GM18498 (cell line): ENCODE measurements around the gene HGS.
"Not testable (repeated sequence)": the region's sequence is repeated elsewhere in the genome, so short reads cannot be mapped to it uniquely, and the experiment has no call there.

ENCODE experiments used
- ATAC-seq: cut with Tn5 transposase; IDR thresholded peaks from one replicate; pipeline ENCODE4 v1.9.1; 2021; ENCODE audit warnings: mild to moderate bottlenecking, moderate library complexity; ENCODE audit not compliant: unreplicated experiment

Gene HGS

DNA sequence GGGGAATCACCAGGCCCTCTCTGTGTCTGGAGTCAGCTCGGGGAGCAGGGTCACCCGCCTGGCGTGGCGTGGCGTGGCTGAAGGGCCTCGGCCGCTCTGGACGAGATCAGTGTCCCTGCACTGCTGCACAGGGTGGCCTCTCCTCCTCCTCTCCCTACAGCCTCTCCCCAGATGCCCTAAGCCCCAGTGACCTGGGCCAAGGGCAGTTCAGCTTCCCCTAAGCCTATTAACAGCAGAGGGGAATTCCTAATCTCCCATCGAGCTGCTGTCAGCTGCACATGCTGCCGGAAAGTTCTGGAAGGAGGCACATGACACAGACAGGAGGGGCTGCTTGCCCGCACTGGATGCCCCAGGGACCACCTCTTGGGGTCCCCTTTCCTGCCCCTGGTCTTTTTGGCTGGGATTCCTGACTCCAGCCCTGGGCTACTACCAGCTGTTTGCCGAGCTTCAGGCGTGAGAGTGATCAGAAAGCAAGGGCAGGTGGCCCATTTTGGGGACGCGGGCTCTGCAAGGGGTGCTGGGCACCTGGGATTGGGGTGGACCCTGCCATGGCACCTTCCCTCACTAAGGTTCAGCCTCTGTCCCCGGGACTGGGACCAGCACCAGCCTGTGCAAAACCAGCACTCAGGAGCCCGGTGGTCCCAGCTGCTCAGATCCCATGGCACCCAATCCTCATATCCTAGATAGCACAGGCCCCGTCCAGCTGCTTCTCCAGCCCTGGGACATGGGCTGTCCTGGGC lies 28.3 kb upstream of the HGS start:
- no peak for ATAC-seq

DNA sequence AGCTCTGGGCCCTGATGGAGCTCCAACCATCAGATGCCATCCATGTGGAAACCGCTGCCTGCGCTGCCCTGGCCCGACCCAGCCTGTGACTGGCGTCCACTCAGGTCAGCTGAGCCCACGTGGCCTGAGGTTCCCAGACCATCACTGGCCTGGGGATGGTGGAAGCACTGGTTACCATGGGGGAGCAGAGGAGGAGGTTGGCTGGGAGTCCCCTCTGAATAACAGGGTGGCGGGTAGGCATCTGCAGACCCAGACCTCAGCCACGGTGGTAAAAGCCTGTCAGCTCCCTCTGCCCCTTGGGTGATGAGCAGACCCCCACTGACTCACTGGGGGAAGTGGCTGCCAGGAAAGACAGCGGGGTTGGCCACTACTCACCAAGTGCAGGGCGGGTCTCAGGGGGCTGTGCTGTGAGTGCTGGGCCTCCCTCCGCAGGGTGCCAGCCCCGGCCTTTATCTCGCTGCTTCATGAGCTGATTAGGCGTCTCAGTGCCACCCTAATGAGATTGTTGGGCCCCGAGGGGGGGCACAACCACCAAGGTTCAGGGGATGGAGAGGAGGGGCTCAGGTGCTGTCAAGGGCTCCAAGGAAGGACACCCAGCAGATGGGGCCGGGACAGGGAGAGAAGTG lies 27.6 kb upstream of the HGS start, which contains the start of gene PDE6G:
Gene PDE6G (minus strand): TSS at position 425 of the 626 bp plus-strand sequence. CDS start 3,237 bp downstream, outside the sequence.
- no peak for ATAC-seq

DNA sequence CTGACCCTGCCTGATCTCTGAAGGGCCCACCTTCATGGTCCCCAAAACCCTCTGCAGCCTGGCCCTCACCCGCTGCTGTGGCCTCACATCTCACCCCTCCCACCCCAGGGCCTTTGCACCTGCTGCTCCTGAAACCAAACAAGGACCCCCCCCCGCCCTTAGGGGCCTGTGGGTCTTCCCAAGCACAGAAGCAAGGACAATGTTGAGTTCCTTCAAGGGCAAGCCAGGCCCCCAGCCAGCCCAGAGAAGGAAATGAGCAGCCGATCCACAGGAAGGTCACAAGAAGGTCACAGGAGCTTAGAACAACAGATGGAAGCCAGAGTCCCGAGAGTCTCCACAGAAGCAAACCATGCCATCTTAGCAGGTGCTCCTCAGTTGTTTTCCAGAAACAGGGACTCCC lies 27.0 kb upstream of the HGS start:
- no peak for ATAC-seq

DNA sequence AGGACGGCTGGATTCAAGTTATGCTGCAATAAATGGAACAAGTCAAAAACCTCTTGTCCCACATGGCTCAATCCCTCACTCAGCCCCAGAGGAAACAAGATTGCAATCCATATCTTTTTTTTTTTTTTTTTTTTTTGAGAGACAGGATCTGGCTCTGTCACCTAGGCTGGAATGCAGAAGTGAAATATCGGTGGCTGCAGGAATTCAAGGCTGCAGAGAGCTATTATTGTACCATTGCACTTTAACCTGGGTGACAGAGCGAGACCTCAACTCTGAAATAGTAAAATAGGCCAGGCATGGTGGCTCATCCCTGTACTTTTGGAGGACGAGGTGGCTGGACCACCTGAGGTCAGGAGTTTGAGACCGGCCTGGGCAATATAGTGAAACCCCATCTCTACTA lies 24.8 kb upstream of the HGS start:
- no peak for ATAC-seq

DNA sequence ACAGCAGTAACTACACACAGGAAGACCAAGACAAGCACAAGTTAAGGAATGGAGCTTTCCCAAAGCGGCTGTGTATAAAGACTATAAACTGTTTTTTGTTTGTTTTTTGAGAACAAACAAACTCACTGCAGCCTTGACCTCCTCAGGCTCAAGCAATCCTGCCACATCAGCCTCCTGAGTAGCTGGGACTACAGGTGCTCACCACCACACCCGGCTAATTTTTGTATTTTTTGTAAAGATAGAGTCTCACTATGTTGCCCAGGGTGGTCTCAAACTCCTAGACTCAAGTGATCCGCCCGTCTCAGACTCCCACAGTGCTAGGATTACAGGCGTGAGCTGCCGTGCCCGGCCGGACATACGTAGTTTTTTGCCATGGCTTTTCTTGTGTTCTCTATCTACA lies 23.4 kb upstream of the HGS start:
- ATAC-seq: no peak

DNA sequence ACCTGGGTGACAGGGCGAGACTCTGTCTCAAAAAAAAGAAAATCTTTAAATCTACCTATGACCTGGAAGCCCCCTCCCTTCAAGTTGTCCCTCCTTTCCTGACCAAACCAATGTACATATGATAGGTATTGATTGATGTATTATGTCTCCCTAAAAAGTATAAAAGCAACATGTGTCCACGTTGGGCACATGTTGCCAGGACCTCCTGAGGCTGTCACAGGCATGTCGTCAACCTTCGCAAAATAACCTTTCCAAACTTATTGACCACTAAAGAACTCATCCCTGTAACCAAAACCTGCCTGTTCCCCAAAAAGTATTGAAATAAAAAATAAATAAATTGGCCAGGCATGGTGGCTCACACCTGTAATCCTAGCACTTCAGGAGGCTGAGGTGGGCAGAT lies 21.8 kb upstream of the HGS start:
- ATAC-seq: no peak

DNA sequence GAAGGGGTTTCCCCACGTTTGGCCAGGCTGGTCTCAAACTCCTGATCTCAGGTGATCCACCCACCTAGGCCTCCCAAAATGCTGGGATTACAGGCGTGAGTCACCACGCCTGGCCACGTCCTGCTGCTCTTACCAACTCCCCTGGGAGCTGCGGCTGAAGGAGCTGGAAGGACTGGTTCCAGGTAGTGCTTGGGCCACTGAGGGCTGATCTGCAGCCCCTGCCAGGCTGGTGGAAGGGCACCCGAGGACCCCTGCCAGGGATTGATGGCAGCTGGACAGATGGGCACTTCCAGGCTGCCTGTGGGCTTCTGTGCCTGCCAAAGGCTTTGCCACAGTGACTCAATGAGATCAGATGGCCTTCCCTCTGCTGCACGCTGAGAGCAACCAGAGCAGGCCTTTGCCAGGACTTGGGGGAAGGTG lies 19.8 kb upstream of the HGS start:
- ATAC-seq: no peak

DNA sequence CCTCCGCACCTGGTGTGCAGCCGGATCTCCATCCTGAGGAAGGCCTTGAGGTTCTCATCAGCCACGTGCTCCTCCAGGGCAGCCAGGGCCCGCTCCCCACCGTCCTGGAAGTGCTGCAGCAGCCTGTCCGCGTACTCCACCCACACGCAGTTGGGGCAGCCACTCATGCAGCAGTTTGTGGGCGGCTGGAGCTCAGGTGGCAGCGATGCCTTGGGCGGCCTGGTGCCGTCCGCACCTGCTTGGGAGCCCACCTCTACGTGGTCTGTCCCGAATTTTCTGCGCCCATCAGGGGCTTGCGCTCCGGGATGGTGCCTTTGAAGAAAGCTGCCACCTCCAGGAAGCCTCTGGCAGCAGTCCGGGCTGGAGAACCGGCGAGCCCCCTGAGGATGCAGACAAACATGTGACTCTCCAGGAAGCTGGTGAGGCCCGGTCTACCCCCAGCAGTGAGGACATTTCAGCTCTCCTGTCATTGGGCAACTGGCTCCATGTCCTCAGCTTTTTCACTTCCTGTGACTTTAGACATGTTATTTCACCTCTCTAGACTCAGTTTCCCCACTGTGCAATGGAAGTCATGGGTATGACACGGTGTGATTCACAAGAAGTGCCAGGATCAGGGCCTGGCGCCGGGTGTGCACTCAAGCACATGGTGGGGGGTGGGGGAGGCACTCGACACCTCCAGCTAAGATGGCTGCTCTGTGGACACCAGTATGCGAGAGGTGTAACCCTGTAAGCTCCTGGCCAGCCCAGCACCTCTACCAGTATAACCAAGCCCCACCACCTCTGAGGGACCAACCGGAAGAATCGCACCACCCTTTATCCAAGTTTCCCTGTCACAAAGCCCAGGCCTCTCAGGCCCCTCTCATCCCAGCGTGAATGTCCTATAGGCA lies 18.4 kb upstream of the HGS start:
- ATAC-seq: peak; percentile 18

DNA sequence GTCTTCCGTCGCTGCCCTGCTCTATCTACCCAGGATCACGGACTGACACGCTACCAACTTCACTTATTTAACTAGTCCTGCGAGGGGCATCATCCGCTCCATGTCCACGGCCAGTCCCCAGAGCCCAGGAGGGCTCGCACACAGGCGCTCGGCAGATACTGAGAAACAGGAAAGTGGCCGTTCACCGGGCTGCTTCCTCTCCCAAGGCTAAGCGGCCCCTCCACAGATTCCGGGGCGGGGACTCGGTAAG lies 17.8 kb upstream of the HGS start:
- no peak for ATAC-seq

DNA sequence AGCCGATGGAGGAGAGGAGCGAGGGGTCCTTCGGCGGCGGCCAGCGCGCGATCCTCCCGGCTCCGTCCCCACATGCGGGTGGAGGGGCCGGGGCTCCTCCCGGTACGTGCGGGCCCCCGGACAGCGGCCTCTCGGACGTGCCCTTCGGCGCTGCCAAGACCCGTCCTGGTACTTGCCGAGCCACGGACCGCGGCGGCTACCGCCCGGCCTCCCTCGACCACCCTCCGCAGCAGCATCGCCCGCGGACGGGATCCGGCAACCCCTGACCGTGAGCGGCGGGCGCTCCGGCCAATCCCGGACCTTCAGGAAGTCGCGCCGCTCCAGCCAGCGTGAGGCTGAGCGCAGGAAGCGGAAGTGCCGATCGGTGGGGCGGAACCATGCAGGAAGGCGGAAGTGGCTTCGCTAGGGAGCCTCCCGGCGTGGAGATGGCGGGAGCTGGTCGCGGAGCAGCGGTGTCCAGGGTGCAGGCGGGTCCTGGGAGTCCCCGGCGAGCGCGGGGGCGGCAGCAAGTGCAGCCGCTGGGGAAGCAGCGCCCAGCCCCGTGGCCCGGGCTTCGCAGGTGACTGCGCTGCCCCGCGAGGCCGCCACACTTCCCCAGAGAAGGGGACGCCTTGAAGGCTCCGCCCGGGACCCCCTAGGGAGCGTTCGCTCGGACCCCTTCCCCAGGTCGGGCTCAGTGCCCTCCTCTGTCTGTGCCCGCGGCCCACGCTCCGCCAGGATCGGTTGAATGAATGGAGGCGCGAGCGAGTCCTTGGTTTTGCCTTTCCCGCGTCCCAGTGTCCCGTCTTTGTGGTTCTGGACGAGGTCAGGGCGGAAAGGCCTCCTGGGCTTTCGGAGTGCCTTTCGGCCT lies 17.2 kb upstream of the HGS start, which contains the start of the genes CCDC137 and OXLD1:
Gene CCDC137 (plus strand): TSS at position 396 of the 850 bp plus-strand sequence. CDS start 30 bp downstream, at position 426.
Gene OXLD1 (minus strand): TSS at position 264 of the 850 bp plus-strand sequence. CDS start 28 bp downstream, at position 236.
- peak; percentile 94 for ATAC-seq

DNA sequence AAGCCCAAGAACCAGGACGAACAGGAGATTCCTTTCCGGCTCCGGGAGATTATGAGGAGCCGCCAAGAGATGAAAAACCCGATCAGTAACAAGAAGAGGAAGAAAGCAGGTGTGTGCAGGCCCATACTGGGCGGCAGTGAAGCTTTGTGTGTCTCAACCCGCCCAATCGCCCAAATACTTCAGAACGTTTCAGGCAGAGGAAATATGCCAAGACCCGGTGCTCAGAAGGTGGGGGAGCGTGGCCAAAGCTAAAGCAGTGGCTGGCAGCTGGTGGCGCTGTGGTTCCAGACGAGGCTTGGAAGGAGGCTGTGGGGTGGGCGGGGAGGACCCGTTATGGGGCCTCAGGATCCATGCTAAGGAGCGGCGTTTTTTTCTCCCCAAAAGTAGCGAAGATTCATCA lies 16.1 kb upstream of the HGS start:
- ATAC-seq: no peak

DNA sequence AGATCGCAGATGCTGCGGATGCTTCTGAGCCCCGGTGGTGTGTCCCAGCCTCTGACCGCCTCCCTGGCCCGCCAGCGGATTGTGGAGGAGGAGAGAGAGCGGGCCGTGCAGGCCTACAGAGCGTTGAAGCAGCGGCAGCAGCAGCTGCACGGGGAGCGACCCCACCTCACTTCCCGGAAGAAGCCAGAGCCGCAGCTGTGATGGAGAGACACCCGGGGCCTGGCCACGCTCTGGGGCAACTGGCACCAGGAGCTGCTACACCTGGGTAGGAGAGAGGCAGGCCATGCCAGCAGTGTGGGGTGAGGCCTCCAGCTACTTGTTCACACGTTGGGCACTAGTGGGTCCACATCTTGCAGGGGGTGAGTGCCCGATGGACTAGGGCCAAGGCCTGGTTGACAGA lies 11.3 kb upstream of the HGS start:
- ATAC-seq: no peak

DNA sequence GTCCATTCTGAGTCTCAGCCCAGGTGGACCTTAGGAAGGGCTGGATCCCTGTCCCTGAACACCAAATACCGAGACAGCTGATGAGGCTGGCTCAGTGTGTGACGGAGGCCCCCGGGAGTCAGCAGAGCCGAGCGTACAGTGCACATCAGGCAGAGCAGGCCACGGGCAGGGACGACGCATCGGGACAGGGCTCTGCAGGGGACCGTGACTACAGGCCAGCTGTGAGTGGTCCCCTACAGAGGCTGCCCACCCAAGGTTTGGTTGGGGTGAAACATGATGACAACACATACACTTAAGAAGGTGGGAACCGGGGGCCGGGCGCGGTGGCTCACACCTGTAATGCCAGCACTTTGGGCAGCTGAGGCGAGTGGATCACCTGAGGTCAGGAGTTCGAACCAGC lies 10.9 kb upstream of the HGS start:
- no peak for ATAC-seq

DNA sequence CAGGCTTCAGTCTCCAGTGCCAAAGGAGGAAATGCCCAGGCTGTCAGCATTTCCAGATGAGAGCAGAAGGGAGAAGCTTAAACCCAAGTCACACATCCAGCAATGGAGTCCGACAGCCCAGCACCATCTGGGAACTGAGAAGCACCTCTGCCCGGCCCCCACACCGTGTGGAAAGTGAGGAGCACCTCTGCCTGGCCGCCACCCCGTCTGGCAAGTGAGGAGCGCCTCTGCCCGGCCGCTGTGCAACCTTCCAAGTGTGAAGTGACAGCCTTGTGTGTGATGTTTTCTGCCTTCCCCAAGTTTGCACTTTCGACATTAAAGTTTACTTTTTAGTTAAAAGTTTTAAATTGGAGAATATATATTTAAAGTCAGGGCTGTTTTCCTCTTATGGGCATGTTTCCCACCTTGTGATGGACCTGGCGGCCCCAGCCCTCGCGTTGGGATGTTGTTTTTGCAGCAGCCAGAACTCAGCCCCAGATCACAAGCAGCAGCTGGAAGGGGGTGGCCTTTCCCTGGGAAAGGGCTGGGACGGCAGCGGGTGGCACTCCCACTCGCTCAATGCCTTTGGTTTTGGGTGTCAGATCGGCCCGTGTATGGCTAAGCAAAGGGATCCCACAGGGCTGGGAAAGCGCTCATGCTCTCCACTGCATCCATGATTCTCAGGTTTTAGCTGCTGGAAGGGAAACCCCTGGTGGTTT lies 10.1 kb upstream of the HGS start:
- no peak for ATAC-seq

DNA sequence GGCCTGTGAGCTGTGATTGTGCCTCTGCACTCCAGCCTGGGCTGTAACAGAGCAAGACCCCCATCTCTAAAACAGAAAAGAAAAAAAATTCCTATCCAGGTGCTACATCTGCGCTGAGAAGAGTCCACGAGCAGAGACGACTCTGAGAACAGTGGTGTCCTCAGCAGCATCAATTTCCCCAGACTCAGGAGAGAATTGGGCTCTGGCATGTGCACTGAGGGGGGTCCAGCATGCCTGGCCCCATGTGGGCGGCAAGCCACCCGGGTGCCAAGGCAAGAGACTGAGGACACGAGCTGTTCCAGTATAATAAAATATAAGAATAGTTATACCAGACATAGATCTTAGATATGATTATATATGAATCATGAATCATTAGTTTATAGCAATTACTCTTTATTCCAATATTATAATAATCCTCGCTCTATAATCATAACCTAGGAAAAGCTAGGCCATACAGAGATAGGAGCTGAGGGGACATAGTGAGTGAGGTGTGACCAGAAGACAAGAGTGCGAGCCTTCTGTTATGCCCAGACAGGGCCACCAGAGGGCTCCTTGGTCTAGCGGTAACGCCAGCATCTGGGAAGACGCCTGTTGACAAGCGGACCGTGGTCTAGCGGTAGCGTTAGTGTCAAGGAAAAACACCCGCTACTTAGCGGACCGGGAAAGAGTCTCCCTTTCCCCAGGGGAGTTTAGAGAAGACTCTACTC lies 8.1 kb upstream of the HGS start:
- not testable (repeated sequence) for ATAC-seq

DNA sequence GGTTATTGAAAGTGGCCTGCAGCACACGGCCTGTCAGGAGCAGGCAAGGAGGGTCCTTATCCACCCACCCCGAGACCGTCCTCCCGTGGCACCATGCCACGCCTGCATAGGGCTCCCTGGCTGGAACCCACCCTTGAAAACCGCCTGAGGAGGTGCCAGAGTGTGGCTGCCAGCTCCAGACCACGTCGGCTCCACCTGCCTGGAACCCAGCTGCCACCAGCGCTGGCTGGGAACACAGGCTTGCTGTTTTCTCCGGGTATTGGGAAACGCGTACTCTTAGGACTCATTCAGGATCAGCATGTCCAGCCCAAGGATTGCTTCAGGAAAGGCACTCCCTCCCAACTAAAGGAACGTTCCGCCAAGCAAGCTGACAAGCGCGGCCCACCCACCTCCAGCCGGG lies 6.9 kb upstream of the HGS start:
- ATAC-seq: no peak

DNA sequence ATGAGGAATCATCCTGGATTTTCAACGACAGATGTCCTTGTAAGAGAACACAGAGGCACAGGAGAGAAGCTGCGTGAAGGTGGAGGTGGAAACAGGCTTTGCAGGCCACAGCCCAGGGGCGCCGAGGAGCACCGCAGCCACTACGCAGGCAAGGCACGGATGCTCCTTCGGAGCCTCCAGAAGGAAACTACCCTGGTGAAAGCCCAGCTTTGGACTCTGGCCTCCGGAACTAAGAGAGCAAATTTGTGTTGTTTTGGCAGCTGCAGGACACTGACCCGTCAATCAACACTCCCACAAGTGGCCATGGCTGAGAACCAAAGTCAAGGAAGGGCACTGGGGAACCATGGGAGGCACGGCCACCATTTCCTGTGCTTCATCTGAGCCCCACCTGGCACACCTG lies 3.7 kb upstream of the HGS start:
- ATAC-seq: no peak

DNA sequence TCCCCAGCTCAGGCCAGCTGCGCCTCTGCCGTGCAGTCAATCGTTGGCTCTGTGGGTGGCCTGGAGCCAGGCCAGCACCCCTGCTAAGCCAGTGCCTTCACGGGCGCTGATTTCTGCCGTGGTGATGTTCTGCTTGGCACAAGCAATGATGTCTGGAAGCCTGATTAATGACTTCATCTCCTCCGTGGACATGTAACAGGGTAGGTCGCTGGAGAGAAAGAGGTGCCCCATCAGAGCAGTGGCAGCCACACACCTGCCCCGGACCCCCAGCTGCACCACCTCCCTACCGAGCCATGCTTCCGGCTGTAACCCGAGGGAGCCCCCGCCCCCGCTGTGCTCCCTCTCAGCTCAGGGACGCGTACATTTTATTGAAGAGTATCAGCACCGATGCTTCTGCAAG lies 2.1 kb upstream of the HGS start:
- no peak for ATAC-seq

DNA sequence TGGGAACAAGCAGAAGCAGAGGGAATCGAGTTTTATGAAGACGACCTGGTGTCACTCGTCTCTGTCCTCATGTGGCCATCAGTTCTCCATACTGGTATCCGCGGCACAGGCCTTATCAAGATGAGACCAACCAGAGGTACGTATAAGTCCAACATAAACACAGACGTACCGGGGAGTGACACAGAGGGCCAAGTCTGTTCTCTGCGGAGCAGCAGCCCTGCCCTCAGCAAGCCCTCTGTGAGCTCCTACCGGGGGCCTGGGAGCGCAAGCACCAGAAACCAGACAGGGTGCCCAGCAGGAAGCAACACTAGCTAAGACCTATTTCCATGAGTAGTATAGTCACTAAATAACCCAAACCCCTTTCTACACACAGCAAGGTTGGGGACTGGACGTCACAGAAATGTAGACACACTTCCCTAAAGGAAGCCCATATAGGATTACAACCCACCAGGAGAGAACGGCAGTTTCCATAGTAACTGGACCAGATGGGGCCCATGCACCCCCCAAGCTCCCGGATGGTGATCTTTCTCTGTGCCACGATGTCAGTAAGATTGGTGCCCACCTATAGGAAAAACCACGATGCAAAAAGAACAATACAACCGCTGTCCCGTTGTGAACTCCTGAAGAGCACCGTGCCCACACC lies 1.1 kb upstream of the HGS start:
- no peak for ATAC-seq
